IPS DF 19.7 (cell line): Measurements from ENCODE around the gene DPM3.
"Not testable (repeated sequence)": the region's sequence is repeated elsewhere in the genome, so short reads cannot be mapped to it uniquely, and the experiment has no call there.

Experiments used
- DNase-seq: peaks from one replicate; pipeline ENCODE4 v3.0.0-alpha.2; 2013; ENCODE audit warnings: low read depth, low spot score

The DPM3 gene

DNA sequence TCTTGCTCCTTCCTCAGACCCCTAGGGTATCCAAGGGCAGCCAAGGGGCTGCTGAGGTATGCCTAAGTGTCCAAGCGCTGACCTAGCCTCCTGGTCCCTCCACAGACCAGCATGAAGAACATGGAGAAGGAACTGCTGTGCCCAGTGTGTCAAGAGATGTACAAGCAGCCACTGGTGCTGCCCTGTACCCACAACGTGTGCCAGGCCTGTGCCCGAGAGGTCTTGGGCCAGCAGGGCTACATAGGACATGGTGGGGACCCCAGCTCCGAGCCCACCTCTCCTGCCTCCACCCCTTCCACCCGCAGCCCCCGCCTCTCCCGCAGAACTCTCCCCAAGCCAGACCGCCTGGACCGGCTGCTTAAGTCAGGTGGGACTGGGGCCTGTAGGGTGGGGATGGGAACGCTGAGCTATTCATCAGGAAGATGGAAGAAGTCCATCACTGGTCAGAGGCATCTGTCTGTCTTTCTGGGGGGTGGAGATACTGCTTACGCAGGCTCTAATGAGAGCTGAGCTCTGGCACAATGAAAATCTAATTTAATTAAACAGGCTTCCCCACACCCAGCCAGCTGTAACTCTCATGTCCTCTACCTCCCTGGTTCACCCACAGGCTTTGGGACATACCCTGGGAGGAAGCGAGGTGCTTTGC lies 35.1 kb upstream of the DPM3 start:
- no peak for DNase-seq

DNA sequence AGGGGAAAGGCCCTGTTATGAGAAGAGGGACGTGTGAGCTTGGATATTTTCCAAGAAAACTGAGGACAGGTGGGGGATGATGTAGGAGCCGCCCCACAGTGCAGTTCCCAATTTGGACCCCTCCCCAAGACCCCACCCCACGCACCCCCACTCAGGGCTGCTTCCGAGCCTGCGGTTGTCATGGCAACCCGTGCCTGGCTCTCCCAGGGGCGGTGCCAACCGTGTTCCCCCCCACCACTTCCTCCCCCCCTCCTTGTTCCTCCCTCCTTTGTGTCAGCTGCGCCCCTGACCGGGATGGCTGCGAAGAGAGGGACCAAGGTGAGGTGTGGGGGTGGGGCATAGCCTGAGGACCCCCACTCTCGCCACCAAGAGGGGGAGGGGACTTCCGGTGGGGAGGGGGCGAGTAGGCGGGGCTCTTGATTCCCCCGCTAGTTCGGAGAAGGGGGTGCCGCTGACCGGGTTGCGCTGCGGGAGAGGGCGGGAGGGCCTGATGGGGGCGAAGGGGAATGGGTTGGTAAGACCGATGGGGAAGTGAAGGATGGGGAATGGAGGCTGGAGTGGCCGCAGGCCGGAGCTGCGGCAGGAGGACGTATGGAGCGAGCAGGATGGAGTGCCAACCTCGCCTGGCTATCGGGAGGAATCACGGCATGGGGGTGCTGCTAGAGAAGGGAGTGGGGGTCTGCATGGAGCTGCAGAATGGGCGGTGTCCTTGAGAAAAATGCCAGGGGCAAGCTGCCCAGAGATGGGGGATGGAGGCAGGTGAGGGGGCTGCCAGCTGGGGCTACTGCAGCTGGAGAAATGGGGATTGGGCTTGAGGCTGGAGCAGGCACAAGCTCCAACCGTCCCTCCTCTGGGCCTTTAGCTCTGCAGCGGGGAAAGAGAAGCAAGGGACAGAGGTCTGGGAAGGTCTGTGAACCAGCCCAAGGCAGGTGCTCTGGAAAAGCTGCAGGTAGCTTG lies 34.3 kb upstream of the DPM3 start:
- DNase-seq = no peak

DNA sequence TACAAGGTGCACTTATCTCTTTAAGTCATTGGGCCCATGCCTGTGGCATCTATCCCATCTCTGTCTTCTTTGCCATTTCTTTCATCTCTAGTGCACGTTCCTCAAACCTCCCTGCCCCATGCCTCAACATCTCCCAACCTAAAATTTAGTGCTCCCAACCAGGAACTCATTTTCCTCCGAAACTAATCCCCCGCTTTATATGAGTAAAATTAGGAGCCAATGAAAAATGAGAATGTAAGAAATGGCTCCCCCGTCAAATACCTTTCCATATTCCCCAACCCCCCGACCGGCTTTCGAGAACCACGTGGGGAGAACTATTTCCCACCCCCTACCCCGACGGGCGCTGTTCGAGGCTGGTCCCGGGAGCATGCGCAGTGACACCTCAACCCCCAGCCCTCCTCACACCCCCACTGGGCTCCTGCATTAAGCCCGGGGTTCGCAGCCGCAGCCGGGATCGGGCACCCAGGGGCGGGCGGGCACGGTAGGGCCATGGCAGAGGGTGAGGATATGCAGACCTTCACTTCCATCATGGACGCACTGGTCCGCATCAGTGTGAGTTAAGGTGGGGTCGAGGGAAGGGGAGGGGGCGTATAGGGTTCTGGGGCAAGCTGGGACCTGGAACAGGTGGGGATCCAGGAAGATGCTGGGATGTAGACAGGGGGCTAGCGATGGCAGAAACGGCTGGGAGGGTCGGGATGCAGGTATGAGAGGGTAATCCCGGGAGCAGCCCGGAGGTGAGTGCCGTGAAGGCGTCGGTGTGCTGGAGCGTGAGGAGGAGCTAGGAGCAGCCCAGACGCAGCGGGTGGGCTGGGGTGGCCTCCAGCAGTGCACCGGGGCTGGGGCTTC lies 33.4 kb upstream of the DPM3 start, which contains the start of gene TRIM46:
TRIM46 (plus strand) TSS at position 372 of the 846 bp plus-strand sequence; CDS start at position 490, 118 bp downstream.
- DNase-seq = no peak

DNA sequence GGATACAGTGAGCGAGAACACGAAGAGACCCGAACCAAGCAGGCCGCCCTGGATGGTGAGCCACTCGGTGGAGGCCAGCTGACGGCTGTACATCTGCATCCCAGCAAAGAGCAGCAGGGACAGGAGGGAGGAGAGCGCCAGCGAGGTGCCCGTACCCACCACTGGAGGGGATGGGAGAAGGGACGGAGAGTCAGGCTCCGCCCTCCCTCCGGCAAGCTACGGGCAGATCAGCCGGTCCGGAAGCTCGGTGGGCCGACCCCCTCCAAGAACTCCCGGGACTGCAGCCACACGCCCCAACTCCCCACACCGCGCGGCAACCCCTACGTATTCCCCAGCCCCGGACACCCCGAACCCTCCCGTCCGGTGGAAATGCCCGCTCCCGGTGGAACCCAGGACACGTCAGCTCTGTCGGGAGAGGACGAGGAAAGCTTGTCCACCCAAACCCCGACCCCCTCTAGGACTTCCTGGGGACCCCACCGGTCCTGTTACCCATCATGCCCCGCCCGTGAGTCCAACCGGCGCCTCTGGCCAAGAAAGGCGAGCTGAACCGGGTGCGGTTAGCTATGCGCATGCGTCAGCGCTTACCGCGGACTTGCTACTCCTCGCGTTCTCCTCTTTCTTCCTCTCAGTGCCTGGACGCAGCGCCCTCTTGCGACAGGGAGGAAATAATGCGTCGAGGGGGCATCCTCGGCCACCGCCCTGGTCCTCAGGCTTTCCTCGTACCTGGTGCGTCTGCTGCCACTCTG lies 32.6 kb upstream of the DPM3 start, which contains the start of gene KRTCAP2:
KRTCAP2 (minus strand) TSS at position 573 of the 746 bp plus-strand sequence; CDS start at position 493, 80 bp downstream.
- DNase-seq = peak; percentile 94

DNA sequence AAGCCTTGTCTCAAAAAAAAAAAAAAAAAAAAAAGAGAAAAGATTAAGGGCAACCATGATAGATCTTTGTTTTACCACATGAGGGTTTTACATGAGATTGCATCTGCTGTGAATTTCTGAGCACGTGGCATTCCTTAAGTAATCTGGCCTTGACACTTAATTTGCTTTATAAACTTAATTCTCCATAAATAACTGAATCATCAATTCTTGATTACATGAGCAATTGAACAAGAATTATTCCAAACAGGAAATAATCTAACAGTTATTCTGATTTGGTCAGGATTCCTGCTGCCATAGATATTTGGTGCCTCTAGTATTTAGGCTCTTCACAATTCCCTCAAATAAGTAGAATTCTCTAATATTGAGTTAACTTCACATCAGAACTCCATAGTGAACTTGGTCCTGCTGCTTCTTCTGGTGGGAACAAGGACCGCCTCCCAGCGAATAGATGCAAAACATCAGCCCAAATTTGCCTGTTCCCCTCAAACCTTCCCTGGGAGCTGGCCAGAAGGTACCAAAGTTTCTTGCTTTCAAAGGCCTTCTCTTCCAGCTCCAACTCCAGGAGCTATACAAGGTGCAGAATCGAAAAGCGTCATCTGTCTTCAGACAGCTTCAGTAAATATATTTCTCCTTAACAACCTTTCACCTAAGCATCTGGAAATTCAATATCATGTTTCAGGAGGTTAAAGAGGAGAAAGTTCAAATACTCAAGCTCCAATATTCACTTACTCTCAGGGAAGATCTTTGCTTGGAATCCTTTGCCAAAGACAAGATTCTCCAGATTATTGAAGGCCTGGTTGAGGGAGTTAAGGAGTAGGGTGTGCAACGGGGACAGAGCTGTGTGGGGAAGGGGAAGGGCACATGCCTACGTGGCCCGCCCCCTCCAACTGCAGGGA lies 31.8 kb upstream of the DPM3 start:
- no peak for DNase-seq

DNA sequence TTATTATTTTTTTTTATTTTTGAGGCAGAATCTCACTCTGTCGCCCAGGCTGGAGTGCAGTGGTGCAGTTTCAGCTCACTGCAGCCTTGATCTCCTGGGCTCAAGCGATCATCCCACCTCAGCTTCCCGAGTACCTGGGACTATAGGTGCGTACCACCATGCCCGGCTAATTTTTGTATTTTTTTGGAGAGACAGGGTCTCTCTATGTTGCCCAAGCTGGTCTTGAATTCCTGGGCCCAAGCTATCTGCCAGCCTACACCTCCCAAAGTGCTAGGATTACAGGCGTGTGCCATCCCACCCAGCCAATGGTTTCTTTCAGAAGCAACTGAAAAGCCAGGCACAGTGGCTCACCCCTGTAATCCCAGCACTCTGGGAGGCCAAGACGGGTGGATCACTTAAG lies 30.5 kb upstream of the DPM3 start:
- DNase-seq = no peak

DNA sequence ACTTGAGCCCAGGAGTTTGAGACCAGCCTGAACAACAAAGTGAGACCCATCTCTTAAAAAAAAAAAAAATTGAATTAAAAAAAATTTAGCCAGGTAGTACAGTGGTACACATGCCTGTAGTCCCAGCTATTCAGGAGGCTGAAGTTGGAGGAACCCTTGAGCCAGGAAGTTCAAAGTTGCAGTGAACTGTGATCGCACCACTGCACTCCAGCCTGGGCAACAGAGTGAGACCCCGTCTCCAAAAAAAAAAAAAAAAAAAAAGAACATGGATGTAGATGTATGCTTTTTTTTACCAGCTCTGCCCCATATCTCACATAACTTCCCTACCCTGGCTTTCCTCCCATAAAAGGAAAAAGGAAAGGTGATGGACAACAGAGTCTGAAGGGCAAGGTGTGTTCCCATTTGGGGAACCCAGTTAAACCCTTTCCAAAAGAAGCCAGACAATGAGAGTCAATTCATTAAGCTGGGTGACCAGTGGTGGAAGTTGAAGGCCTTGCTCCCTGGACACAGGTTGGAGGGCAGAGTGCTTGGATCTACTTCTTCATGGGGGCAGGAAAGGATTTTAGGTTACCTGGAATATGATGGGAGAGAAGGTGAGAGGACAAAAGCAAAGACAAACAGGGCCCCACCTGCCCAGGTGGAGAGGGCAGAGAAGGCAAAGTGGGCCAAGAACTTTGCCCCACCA lies 29.9 kb upstream of the DPM3 start:
- no peak for DNase-seq

DNA sequence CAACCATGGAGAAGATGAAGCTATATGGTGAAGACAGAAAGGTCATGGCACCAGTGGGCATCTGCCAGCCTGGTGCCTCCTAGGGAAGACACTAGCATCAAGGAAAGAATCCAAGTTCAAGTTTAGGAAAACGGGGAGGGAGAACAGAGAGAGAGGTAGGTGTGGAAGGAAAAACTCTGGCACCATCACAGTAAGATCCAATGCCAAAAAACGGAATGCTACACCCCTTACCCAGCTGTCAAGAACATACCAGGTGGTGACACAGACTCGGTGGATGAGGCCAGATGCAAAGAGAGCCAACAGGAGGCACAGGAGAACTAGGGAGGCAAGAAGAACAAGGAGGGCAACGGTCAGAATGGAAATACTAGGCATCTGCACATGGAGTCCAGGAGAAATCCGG lies 29.2 kb upstream of the DPM3 start:
- DNase-seq = no peak

DNA sequence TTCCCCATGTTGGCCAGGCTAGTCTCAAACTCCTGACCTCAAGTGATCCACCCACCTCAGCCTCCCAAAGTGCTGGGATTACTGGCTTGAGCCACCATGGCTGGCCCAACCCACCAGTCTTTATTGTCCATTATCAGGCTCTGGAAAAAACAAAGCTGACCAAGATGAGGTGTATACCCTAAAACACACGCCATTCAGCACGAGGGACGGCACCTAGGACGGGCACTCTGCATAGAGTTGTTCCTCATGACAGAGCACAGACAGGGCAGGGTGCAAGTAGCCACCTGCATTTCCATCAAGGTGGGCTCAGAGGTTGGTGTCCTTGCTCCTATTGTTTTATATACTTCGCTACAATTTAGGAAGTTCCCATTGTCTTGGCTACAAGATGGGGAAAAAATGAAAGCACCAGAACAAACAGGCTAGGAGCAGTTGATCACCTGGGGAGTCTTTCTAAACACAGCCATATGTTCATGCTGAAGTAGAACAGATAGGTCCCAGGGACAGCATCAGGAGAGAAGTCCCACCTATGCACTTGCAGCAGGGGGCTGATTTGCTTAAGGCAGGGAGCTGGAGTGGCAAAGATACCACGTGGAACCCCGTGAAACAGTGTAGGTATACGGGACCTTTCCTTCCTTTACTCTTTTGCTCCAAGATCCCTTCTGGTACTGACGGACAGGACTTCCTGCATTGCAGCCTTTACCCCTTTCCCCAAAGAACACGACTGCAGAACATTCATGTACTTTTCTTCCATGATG lies 28.3 kb upstream of the DPM3 start:
- DNase-seq = no peak

DNA sequence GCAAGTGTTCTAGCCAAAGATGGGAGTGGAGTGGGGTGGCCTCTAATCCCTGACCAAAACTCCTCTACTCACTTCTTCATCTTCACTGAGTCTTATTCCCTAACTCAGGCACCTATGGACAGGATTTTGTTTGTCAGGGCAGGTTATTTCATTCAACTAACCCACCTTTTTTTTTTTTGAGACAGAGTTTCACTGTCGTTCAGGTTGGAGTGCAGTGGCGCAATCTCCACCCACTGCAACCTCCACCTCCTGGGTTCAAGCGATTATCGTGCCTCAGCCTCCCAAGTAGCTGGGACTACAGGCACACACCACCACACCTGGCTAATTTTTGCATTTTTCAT lies 27.7 kb upstream of the DPM3 start:
- DNase-seq = not testable (repeated sequence)

DNA sequence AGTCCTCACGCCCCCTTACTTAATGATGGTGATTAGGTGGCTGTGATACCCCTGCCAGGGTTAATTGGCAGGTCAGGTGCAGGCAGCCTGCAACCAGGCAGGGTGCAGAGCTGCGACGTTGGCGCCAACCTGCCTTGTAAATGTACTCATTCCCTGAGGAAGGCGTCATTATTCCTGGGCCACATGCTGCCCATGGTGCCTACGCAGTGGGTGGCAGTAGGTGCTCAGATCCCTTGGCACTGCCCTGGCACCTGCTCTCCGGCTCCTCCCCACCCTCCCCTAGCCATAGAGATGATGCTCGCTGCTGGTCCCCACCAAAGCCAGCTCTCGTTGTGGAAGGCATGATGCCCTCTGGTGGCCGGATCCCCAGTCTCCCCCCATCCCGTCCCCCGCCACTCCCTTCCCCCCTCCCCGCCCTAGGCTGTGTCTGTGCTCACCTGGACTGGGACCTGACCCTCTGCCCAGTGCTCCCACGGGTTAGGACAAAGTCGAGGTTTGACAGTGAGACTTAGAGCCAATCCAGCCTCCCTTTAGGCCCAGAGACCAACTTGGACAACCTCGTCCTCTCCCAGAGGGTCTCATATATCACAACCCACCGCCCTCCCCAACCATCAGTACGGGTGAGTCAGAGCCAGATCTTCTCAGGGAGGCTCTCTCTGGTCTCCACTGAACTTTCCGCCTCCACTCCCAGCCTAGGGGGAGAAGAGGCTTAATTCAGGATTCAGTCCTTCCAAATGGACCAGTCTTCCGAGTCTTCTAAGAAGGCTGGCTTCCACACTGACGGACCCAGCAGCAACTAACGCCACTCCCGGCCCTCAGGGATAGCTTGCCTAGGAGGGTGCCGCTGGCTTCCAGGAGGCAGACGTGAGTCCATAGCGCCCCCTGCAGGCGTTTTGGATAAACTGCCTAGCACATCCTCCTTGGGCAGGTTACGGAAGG lies 27.1 kb upstream of the DPM3 start:
- DNase-seq = no peak

DNA sequence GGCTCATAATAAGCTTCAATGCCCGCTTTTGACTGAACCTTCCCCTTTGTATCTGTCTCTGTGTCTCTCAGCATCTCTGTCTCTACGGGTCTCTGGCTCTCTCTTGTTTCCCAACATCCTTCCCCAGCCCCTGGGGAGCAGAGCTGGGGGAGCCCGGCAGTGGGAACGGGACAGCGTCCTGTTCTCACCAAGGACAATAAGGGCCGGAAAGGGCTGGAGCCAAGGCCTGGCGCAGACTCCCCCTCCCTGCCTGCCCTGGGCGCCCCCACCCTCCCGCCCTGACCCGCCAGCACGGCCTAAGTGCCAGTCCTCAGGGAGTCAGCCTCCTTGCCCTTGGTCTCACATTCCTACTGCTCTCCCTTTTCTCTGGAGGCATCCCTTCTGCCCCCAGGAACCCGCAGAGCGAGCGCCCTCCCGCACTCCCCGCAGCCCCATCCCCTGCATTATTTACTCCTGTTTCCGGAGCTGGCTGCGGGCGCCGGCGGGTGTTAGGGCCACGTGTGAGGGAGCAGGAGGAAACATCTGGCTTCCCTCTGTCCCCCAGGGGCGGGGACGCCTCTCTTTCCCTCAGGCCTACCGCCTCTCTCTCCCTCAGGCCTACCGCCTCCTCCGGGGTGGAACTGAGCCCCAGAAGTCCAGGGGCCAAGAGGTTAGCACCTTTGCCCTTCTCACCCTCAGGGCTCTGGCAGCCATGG lies 26.3 kb upstream of the DPM3 start:
- no peak for DNase-seq

DNA sequence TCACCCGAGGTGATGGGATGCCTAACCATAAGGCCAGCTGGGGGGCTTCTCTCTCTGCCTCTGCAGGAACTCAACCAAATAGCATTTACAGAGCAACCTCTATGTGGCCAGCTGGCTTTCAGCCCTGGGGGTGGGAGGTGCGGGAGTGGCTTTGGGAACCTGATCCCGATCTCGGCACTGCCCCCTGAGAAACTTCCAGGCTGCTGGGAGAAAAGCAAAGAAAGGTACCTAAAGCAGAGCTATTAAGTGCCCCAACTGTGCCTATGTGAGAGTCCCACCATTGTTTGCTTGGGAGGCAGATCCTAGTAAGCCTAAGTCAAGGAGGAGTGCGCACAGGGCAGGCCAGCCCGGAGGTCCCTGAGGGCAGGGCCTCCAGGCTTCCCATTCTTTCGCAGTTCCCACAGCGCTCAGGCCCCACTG lies 25.7 kb upstream of the DPM3 start:
- DNase-seq = no peak

DNA sequence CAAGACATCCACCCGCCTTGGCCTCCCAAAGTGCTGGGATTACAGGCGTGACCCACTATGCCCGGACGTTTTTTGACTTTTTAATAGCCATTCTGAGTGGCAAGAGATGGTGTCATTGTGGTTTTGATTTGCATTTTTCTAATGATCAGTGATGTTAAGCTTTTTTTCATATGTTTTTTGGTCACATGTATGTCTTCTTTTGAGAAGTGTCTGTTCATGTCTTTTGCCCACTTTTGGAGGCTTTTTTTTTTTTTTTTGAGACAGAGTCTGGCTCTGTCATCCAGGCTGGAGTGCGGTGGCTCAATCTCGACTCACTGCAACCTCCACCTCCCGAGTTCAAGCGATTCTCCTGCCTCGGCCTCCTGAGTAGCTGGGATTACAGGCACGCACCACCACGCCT lies 24.3 kb upstream of the DPM3 start:
- DNase-seq = not testable (repeated sequence)

DNA sequence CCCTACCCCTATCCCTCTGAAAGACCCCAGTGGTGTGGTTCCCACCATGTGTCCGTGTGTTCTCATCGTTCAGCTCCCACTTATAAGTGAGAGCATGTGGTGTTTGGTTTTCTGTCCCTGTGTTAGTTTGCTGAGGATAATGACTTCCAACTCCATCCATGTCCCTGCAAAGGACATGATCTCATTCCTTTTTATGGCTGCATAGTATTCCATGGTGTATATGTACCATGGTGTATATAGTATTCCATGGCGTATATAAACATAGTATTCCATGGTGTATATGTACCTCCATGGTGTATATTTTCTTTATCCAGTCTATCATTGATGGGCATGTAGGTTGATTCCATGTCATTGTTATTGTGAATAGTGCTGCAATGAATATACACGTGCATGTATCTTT lies 23.5 kb upstream of the DPM3 start:
- not testable (repeated sequence) for DNase-seq

DNA sequence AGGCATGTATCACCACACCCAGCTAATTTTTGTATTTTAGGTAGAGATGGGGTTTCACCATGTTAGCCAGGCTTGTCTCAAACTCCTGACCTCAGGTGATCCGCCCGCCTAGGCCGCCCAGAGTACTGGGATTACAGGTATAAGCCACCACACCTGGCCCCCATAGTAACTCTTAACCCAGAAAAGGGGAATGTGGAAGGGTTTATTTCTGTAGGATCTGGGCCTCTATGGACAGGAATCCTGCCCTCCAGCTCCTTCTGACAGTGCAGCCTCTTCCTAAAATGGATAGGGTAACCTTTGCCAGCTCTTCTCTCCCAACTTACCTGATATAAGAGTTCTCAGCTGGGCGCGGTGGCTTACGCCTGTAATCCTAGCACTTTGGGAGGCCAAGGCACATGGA lies 22.3 kb upstream of the DPM3 start:
- not testable (repeated sequence) for DNase-seq

DNA sequence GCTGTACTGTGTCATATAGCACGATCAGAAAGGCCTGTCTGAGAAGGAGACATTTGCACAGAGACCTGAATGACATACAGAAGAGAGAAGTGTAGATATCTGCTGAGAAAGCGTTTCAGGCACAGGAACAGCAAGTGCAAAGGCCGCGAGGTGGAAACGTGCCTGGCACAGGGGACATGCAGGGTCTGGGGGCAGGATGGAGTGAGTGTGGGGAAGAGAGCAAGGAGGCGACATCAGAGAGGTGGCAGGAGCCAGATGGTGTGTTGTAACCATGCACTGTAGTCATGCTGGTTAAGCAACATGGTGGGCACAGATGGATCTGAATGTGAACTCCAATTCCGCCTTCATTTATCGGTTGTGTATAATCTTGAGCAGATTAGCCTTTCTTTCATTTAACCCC lies 19.8 kb upstream of the DPM3 start:
- no peak for DNase-seq
